Panc1 (cell line): ENCODE results near the gene NDUFB2. TPM values are rescaled to one million over a fixed set of nuclear protein-coding genes. Genes with fewer than 3 reads are reported as not detected.
"Not testable (repeated sequence)": the region's sequence is repeated elsewhere in the genome, so short reads cannot be mapped to it uniquely, and the experiment has no call there.

Experiments
- ATAC-seq: fragments of 200-7000 bp; cut with Tn5 transposase; 2 replicates; pipeline ENCODE4 v1.9.1; 2020; ENCODE audit warnings: mild to moderate bottlenecking, moderate library complexity
- BruUV-seq: library from RNA; stranded (reverse); fragments of 400-500 nt; replicated peaks from 2 replicates; lab custom pipeline; 2021; lab: Mats Ljungman, UMichigan
- CTCF ChIA-PET: fragments of 300-600 bp; sonication (Branson Sonifier 250); formaldehyde crosslinking; loops from one replicate; lab custom pipeline; 2022; ENCODE audit warnings: antibody characterized with exemption; lab: Charles Lee
- POLR2A ChIA-PET: fragments of 300-600 bp; sonication (Branson Sonifier 250); formaldehyde crosslinking; loops from one replicate; lab custom pipeline; 2022; ENCODE audit warnings: antibody characterized with exemption; lab: Charles Lee
- DNase-seq: peaks from one replicate; pipeline ENCODE4 v3.0.0-alpha.2; 2010; ENCODE audit warnings: low read depth, low spot score
- H3K27ac ChIP-seq: 2 replicates; pipeline ENCODE4 v1.5.1; 2011; ENCODE audit warnings: mild to moderate bottlenecking, low read length, inconsistent platforms
- H3K27me3 ChIP-seq: fragments of 200-500 bp; sonication (Bioruptor generic); 2 replicates; pipeline ENCODE4 v1.6.0; 2014; ENCODE audit warnings: low read length, inconsistent platforms; ENCODE audit not compliant: control insufficient read depth, insufficient read depth
- H3K36me3 ChIP-seq: fragments of 200-500 bp; sonication (Bioruptor generic); 2 replicates; pipeline ENCODE4 v1.5.1; 2014; ENCODE audit warnings: inconsistent platforms, mild to moderate bottlenecking, low read length, moderate library complexity; ENCODE audit not compliant: control insufficient read depth, insufficient read depth
- H3K4me1 ChIP-seq: 2 replicates; pipeline ENCODE4 v1.5.1; 2011; ENCODE audit warnings: inconsistent platforms, mild to moderate bottlenecking, low read length, moderate library complexity; ENCODE audit not compliant: control insufficient read depth, insufficient read depth
- H3K4me3 ChIP-seq, 2 experiments: 2 replicates each; pipeline ENCODE4 v1.5.1; 2011 to 2012; ENCODE audit warnings: low read depth in 2 of 2, low read length in 2 of 2, mild to moderate bottlenecking in 2 of 2, inconsistent platforms in 1 of 2, moderate library complexity in 1 of 2
- H3K9me3 ChIP-seq: fragments of 200-500 bp; sonication (Bioruptor generic); 2 replicates; pipeline ENCODE4 v1.5.1; 2014; ENCODE audit warnings: low read depth, mild to moderate bottlenecking, inconsistent platforms, low read length, moderate library complexity; ENCODE audit not compliant: control insufficient read depth, insufficient read depth
- CTCF ChIP-seq: fragments of 450-650 bp; IDR thresholded peaks from 2 replicates; pipeline ENCODE4 v1.5.1; 2017; ENCODE audit warnings: mild to moderate bottlenecking
- POLR2AphosphoS5 ChIP-seq: IDR thresholded peaks from 2 replicates; pipeline ENCODE4 v1.6.1; 2012; ENCODE audit warnings: mild to moderate bottlenecking, low read depth, low read length, moderate library complexity
- REST ChIP-seq, 2 experiments: IDR thresholded peaks; 2 replicates each; pipeline ENCODE4 v1.6.1; 2011 to 2012; ENCODE audit warnings: low read depth in 2 of 2, control low read depth in 1 of 2, low read length in 1 of 2, mild to moderate bottlenecking in 1 of 2, moderate library complexity in 1 of 2; ENCODE audit not compliant: insufficient read depth in 1 of 2
- SIN3A ChIP-seq: IDR thresholded peaks from 2 replicates; pipeline ENCODE4 v1.6.1; 2012; ENCODE audit warnings: low read depth, mild to moderate bottlenecking, low read length, moderate library complexity, borderline replicate concordance; ENCODE audit not compliant: insufficient read depth
- TCF7L2 ChIP-seq: IDR thresholded peaks from 2 replicates; pipeline ENCODE4 v1.6.1; 2011; ENCODE audit warnings: mild to moderate bottlenecking, low read depth, low read length, inconsistent platforms
- in situ Hi-C: cut with HindIII; loops from 2 replicates; pipeline ENCODE4 v1.10.0; 2016; ENCODE audit warnings: low sequenced_read_pairs, low pct_unique_long_range_greater_than_20kb
- intact Hi-C: fragments of 100-400 bp; cut with micrococcal nuclease; formaldehyde crosslinking; loops from one replicate; pipeline ENCODE4 v1.10.0; 2022; ENCODE audit not compliant: unreplicated experiment
- total RNA-seq: library from RNA; stranded (reverse); gene quantifications from one replicate; pipeline ENCODE4 v1.2.1, GENCODE V29; 2021; ENCODE audit not compliant: unreplicated experiment

Gene NDUFB2
- total RNA-seq, 1 experiment from 2014 or later = 246 TPM

- no peaks in the 10 kb centered on the region for H3K36me3 ChIP-seq
- ATAC-seq = no peak
- POLR2A ChIA-PET = no interaction called here
- no peak for DNase-seq
- intact Hi-C loops (no loop called here), in situ Hi-C loops (no loop called here)
- H3K4me1 ChIP-seq = peaks cover 5% of the 10 kb centered on the region; the same call in 1 of the 2 replicates
- TF ChIP-seq TCF7L2 = no peak
- no peak for TF ChIP-seq CTCF
- no peak for TF ChIP-seq POLR2AphosphoS5
- no peak for TF ChIP-seq SIN3A
- TF ChIP-seq REST (IDR thresholded peaks at IDR 0.05; ENCODE audit: insufficient read depth in 1 of 2, low read depth in 2 of 2, low read length in 1 of 2) = no peak
- CTCF ChIA-PET = no interaction called here
- BruUV-seq = no TSS peak
- H3K27ac ChIP-seq = no peak overlapping the region
- H3K27me3 ChIP-seq = no peaks in the 10 kb centered on the region
- H3K9me3 ChIP-seq = no peaks in the 10 kb centered on the region
- H3K4me3 ChIP-seq = no peak overlapping the region
These were observed 5.0 kb upstream of the NDUFB2 start for GRCh38 chr7:140691376-140692045.

- H3K9me3 ChIP-seq, H3K27me3 ChIP-seq, BruUV-seq, DNase-seq, in situ Hi-C loops, H3K27ac ChIP-seq, H3K4me3 ChIP-seq, CTCF ChIA-PET, POLR2A ChIA-PET, ATAC-seq, intact Hi-C loops, H3K36me3 ChIP-seq: not testable (repeated sequence)
- H3K4me1 ChIP-seq = peaks cover 14% of the 10 kb centered on the region
These were observed 2.7 kb upstream of the NDUFB2 start for GRCh38 chr7:140693849-140694248.

- Histone ChIP-seq H3K27ac (no peak overlapping the region), H3K27me3 (no peaks in the 10 kb centered on the region), H3K9me3 (no peaks in the 10 kb centered on the region), H3K36me3 (no peaks in the 10 kb centered on the region), H3K4me1 (peaks cover 14% of the 10 kb centered on the region), H3K4me3 (no peak overlapping the region)
- no TSS peak for BruUV-seq
- ChIA-PET POLR2A (no interaction called here), CTCF (no interaction called here)
- intact Hi-C loops = no loop called here
- in situ Hi-C loops = no loop called here
- no peak for DNase-seq
- TF ChIP-seq TCF7L2 (no peak), CTCF (no peak), REST (IDR thresholded peaks at IDR 0.05; ENCODE audit: insufficient read depth in 1 of 2, low read depth in 2 of 2, low read length in 1 of 2) (no peak), SIN3A (no peak)
- no peak for ATAC-seq
These were observed 1.9 kb upstream of the NDUFB2 start for GRCh38 chr7:140694592-140694991.
